SU-DHL-6 (cell line): Measurements from ENCODE around the gene TCEA3.

Experiments
- CTCF ChIP-seq: fragments of 200-600 bp; sonication (generic); IDR thresholded peaks from one replicate; pipeline ENCODE4 v1.5.1; 2017; ENCODE audit warnings: antibody characterized with exemption, mild to moderate bottlenecking, low read length, moderate library complexity; ENCODE audit not compliant: insufficient read depth, poor library complexity, severe bottlenecking
- EZH2phosphoT487 ChIP-seq: fragments of 200-600 bp; sonication (generic), shearing (Covaris generic); conservative IDR thresholded peaks from 2 replicates; pipeline ENCODE4 v1.6.1; 2018; ENCODE audit warnings: mild to moderate bottlenecking, antibody characterized with exemption, low read length, moderate library complexity, mixed read lengths

GRCh38 chr1:23381233-23381885 is 43.2 kb downstream of the TCEA3 start:
- TF ChIP-seq CTCF (no peak), EZH2phosphoT487 (no peak)
